Measurements from ENCODE around the gene ROS1. TPM values are rescaled to one million over a fixed set of nuclear protein-coding genes. Genes with fewer than 3 reads are reported as not detected.

ROS1 gene
- total and polyA plus RNA-seq, 2 donors (not counting 1 experiment from before 2014, with no cell fraction given): under 0.01 to 0.01 TPM

GRCh38 chr6:117456250-117456649 is 30.5 kb upstream of the ROS1 start:
- TF ChIP-seq CTCF (conservative IDR thresholded peaks at IDR 0.05 in 1 of 2, IDR thresholded peaks at IDR 0.05 in 1 of 2; ENCODE audit: low read depth in 1 of 2, low read length in 2 of 2) (no peak), EZH2 (IDR thresholded peaks at IDR 0.05; ENCODE audit: low read length, missing control alignments) (no peak)
- H2AFZ ChIP-seq (ENCODE audit: low read length): no peak overlapping the region
- H3K27ac ChIP-seq (ENCODE audit: insufficient read depth, low read length): no peak overlapping the region
- DNase-seq (ENCODE audit: low read depth in 2 of 2): no peak
- no peaks in the 10 kb centered on the region for H3K36me3 ChIP-seq (ENCODE audit: control insufficient read depth, insufficient read depth, low read length)
- no peak overlapping the region for H3K4me2 ChIP-seq (ENCODE audit: extremely low read depth, insufficient read depth, low read length)
- H3K79me2 ChIP-seq (ENCODE audit: control insufficient read depth, insufficient read depth, low read length): no peaks in the 10 kb centered on the region
- H3K4me3 ChIP-seq (replicated peaks in 1 of 4; ENCODE audit: control extremely low read depth in 1 of 4, insufficient read depth in 1 of 4, low read depth in 3 of 4, low read length in 4 of 4): no peak overlapping the region
- H3K27me3 ChIP-seq (ENCODE audit: control insufficient read depth, insufficient read depth, low read length): no peaks in the 10 kb centered on the region
- H3K4me1 ChIP-seq (ENCODE audit: control insufficient read depth, extremely low read depth, insufficient read depth, low read length): no peaks in the 10 kb centered on the region
- H4K20me1 ChIP-seq (ENCODE audit: control insufficient read depth, extremely low read depth, insufficient read depth, low read length): no peaks in the 10 kb centered on the region
- no peaks in the 10 kb centered on the region for H3K9me3 ChIP-seq (ENCODE audit: control insufficient read depth, insufficient read depth, low read depth, low read length)
- no peak overlapping the region for H3K9ac ChIP-seq (ENCODE audit: insufficient read depth, low read length)

DNA sequence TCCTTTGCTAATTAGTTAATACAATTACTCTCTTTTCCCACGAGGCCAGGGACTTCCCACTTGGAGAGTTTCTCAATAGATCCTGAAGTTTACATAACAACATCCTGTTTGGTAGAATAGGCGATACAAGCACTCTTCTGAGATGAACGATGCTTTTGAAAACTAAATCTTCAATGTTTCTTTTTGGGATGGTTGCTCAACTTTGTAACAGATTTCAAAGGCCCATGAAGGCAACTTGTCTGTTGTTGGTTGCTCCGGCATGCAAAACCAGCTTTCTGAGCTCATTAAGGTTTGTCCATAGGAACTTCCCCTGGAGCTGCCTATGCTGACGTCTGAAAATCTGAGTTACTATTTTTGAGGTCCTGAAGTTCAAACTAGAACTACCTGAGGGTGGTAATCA is 25.9 kb upstream of the ROS1 start:
- H3K4me2 ChIP-seq (ENCODE audit: extremely low read depth, insufficient read depth, low read length): no peak overlapping the region
- peaks cover 15% of the 10 kb centered on the region for H3K4me1 ChIP-seq (ENCODE audit: control insufficient read depth, extremely low read depth, insufficient read depth, low read length)
- no peaks in the 10 kb centered on the region for H3K36me3 ChIP-seq (ENCODE audit: control insufficient read depth, insufficient read depth, low read length)
- no peak overlapping the region for H3K9ac ChIP-seq (ENCODE audit: insufficient read depth, low read length)
- peak in 1 of 2 donors; percentile 51 for DNase-seq (ENCODE audit: low read depth in 2 of 2)
- H2AFZ ChIP-seq (ENCODE audit: low read length): peak overlapping the region; percentile 39
- H3K27me3 ChIP-seq (ENCODE audit: control insufficient read depth, insufficient read depth, low read length): no peaks in the 10 kb centered on the region
- no peak for TF ChIP-seq CTCF (conservative IDR thresholded peaks at IDR 0.05 in 1 of 2, IDR thresholded peaks at IDR 0.05 in 1 of 2; ENCODE audit: low read depth in 1 of 2, low read length in 2 of 2)
- no peak for TF ChIP-seq EZH2 (IDR thresholded peaks at IDR 0.05; ENCODE audit: low read length, missing control alignments)
- no peaks in the 10 kb centered on the region for H3K79me2 ChIP-seq (ENCODE audit: control insufficient read depth, insufficient read depth, low read length)
- H4K20me1 ChIP-seq (ENCODE audit: control insufficient read depth, extremely low read depth, insufficient read depth, low read length): no peaks in the 10 kb centered on the region
- no peak overlapping the region for H3K4me3 ChIP-seq (replicated peaks in 1 of 4; ENCODE audit: control extremely low read depth in 1 of 4, insufficient read depth in 1 of 4, low read depth in 3 of 4, low read length in 4 of 4)
- no peak overlapping the region for H3K27ac ChIP-seq (ENCODE audit: insufficient read depth, low read length)
- no peaks in the 10 kb centered on the region for H3K9me3 ChIP-seq (ENCODE audit: control insufficient read depth, insufficient read depth, low read depth, low read length)

- TF ChIP-seq CTCF (conservative IDR thresholded peaks at IDR 0.05 in 1 of 2, IDR thresholded peaks at IDR 0.05 in 1 of 2; ENCODE audit: low read depth in 1 of 2, low read length in 2 of 2) (peak; percentile 58 to 63), EZH2 (IDR thresholded peaks at IDR 0.05; ENCODE audit: low read length, missing control alignments) (no peak)
- no peaks in the 10 kb centered on the region for H3K9me3 ChIP-seq (ENCODE audit: control insufficient read depth, insufficient read depth, low read depth, low read length)
- peaks cover 15% of the 10 kb centered on the region for H3K4me1 ChIP-seq (ENCODE audit: control insufficient read depth, extremely low read depth, insufficient read depth, low read length)
- no peaks in the 10 kb centered on the region for H3K79me2 ChIP-seq (ENCODE audit: control insufficient read depth, insufficient read depth, low read length)
- no peaks in the 10 kb centered on the region for H3K27me3 ChIP-seq (ENCODE audit: control insufficient read depth, insufficient read depth, low read length)
- H3K4me2 ChIP-seq (ENCODE audit: extremely low read depth, insufficient read depth, low read length): peak overlapping the region; percentile 66
- H3K9ac ChIP-seq (ENCODE audit: insufficient read depth, low read length): no peak overlapping the region
- peak overlapping the region; percentile 6 for H3K27ac ChIP-seq (ENCODE audit: insufficient read depth, low read length)
- peak overlapping the region; percentile 67 for H2AFZ ChIP-seq (ENCODE audit: low read length)
- H3K4me3 ChIP-seq (replicated peaks in 1 of 4; ENCODE audit: control extremely low read depth in 1 of 4, insufficient read depth in 1 of 4, low read depth in 3 of 4, low read length in 4 of 4): peak overlapping the region in 1 of 4 experiments; percentile 20
- peak; percentile 81 to 88 for DNase-seq (ENCODE audit: low read depth in 2 of 2)
- no peaks in the 10 kb centered on the region for H4K20me1 ChIP-seq (ENCODE audit: control insufficient read depth, extremely low read depth, insufficient read depth, low read length)
- H3K36me3 ChIP-seq (ENCODE audit: control insufficient read depth, insufficient read depth, low read length): no peaks in the 10 kb centered on the region
Observed at GRCh38 chr6:117449549-117450439, 24.1 kb upstream of the ROS1 start.
